NB4 (cell line): ENCODE measurements around the gene GPRIN3.

Source experiments
- POLR2A ChIP-seq: IDR thresholded peaks from 2 replicates; pipeline ENCODE4 v1.6.1; 2011; ENCODE audit warnings: mild to moderate bottlenecking; ENCODE audit not compliant: insufficient read length; ENCODE audit errors: extremely low read depth
- TF ChIP-seq, protein P1 (sequence below): IDR thresholded peaks from one replicate; pipeline ENCODE4 v1.5.1; 2012; ENCODE audit warnings: low read depth, low read length

DNA sequence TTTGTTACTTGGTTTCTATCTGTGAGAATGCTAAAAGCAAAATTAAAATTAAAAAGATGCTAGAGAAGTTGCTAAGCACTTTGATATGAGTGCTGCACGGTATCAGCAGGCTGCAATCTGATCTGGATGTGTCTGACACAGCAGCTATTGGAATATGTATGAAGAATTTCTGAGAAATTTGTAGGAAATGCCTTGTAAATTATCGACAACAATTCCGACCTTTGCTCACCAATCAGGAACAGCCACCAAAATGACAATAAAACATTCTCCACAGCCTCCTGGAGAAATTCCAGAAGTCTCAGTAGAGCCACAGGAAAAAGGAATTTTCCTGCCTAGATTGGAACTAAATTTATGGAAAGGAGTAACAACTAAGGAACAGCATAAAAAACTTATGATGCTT lies 113.8 kb downstream of the GPRIN3 start:
- TF ChIP-seq, protein P1, sequence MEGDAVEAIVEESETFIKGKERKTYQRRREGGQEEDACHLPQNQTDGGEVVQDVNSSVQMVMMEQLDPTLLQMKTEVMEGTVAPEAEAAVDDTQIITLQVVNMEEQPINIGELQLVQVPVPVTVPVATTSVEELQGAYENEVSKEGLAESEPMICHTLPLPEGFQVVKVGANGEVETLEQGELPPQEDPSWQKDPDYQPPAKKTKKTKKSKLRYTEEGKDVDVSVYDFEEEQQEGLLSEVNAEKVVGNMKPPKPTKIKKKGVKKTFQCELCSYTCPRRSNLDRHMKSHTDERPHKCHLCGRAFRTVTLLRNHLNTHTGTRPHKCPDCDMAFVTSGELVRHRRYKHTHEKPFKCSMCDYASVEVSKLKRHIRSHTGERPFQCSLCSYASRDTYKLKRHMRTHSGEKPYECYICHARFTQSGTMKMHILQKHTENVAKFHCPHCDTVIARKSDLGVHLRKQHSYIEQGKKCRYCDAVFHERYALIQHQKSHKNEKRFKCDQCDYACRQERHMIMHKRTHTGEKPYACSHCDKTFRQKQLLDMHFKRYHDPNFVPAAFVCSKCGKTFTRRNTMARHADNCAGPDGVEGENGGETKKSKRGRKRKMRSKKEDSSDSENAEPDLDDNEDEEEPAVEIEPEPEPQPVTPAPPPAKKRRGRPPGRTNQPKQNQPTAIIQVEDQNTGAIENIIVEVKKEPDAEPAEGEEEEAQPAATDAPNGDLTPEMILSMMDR, result no peak
- no peak for TF ChIP-seq POLR2A
